T-helper 2 cell (primary cell): ENCODE measurements around the gene BMP5.

Experiments
- DNase-seq, 5 experiments: peaks; one replicate each; pipeline versions ENCODE4 v3.0.0 to v3.0.0-alpha.2; 2012 to 2022

The BMP5 gene

DNA sequence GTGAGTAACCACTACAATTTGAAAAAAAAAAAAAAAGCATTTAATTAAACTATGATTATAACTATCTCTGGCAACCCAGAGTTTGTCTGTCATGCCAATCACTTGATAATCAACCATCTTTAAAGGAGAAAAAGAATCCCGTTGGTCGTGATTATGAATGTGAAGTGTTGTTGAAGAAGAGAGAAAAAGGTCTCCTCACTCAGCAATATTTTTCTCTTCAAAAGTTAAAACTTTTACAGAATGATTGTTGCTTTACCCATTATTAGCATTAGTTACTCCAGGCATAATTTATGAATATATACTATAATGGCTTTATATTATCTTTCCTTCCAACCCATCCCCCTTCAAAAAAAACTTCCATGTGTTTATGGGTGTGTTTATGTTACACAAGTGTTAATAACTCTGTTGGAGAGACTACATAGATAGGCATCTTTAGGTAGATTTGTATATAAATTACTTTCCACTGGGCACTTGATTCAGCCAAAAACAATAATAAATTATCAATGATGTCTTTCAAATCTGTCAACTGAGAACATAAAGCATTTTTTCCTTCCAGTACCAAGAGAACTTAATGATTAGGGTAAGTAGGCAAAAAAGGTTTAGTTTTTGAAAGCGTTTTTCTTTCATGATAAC lies 5.1 kb downstream of the BMP5 start:
- no peak for DNase-seq

- no peak for DNase-seq
Observed at GRCh38 chr6:55869674-55870073, 5.7 kb downstream of the BMP5 start.

DNA sequence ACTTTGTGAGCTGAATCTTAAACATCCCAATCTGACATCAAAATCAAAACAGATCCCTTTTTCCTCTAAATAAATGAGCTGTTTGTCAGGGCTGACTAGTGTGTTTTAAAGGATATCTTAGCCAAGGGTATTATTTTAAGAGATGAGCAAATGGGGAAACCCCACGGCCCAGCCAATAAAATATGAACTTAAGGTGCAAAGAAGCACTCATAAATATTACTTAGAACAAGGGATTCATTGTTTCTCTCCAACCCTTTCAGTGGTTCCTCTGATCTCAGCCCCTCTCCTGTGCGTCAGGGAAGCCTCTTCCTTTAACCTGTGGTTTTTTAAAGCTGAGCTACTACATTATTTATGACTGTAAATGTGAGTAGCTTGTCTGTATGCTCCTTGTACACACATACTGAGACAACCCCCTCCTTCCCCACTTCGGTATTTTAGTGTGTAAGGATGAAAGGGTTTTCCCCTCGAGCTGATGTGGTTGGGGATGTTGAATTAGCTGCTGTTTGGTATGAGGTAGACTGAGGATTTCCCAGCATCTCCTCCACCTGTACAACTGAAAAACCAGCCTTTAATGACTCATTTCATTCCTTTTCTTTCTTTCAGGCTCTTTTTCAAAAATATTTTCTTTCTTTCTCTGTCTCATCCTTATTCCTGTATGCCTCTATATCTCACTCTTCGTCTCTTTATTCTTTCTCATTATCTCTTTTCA lies 6.5 kb downstream of the BMP5 start:
- DNase-seq: peak in 1 of 5 experiments; percentile 71

GRCh38 chr6:55868176-55868575 lies 7.2 kb downstream of the BMP5 start:
- DNase-seq: no peak

DNA sequence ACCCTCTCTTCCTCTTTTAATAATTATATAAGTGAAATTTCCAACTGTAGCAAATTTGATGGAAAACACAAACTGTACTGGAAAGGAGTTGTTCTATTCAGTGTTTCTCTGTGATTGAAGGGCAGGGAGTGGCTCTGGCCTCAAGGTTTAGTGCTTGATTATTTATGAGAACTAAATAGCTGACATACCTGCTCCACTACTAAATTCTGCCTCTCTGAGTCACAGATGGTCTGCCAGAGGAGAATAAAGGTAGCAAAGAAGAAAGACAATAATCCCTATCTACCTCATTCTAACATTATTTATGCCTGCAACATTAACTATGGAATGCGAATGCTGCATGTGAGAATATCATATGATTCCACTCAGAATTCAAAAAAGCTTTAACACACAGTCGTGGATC lies 9.3 kb downstream of the BMP5 start:
- no peak for DNase-seq

DNA sequence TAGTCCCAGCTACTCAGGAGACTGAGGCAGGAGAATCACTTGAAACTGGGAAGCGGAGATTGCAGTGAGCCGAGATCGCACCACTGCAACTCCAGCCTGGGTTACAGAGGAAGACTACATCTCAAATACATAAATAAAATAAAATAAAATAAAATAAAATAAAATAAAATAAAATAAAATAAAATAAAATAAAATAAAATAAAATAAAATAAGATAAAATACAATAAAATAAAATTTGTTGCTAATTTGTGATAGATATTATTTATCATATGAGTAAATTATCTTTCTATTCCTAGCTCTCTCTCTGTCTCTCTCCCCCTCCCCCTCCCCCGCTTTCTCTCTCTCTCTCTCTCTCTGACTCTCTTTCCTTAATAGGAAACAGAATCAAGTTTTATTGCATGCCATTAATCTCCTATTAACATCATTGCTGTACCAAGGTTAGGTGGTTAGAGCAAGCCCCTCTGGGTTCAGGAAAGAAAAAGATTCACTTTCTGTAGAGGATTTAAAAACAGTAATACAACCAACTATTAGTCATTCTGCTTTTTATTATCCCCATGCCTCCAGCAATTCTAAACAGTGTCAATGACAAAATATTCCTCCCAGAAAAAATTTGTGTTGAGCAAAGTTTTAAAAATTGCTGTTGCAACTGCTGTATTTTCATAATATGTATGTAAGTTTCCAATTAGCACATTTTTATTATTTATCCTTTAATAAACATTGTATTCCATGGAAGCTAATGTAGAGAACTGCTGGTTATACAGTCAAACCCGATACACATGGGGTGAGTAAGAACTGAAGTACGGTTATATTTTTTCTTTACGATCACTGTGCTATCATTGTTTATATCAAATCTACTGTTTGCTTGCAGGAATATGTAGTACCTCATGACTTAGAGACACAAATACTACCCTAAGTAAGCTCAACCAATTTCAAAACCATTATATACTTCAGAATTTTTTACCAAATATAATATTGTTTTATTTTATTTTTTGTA lies 22.1 kb downstream of the BMP5 start:
- no peak for DNase-seq

- no peak for DNase-seq
Observed at GRCh38 chr6:55841341-55841740, 34.0 kb downstream of the BMP5 start.

DNA sequence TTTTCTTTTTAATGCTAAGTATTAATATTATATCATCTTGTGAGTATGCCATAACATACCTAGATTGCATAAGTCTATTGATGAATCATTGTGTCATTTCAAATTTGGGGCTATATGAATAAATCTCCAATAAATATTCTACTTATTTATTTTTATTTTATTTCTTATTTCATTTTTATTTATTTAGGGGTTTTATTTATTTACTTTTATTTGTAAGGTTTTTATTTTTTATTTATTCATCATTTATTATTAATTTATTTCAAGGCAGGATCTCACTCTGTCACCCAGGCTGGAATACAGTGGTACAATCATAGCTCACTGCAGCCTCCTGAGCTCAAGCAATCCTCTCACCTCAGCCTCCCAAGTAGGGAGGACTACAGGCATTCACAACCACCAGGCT lies 36.3 kb downstream of the BMP5 start:
- no peak for DNase-seq

GRCh38 chr6:55836945-55837344 lies 38.4 kb downstream of the BMP5 start:
- DNase-seq: no peak

DNA sequence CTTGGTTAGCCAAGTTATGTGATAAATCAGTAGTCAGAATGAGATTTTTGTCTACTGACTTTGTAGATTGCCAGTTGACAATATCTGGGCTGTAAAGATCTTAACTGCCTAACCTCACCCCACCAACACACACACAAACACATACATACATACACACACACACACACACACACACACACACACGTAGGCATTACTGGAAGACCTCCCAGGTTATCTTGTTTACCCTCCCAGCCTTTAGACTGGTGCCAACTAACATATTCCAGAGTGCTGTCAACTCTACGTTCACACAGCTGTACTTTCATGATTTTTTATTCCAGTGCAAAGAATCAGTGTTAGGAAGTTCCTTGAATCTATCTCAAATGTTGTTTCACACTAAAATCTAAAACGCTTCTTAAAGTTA lies 38.9 kb downstream of the BMP5 start:
- DNase-seq: no peak

DNA sequence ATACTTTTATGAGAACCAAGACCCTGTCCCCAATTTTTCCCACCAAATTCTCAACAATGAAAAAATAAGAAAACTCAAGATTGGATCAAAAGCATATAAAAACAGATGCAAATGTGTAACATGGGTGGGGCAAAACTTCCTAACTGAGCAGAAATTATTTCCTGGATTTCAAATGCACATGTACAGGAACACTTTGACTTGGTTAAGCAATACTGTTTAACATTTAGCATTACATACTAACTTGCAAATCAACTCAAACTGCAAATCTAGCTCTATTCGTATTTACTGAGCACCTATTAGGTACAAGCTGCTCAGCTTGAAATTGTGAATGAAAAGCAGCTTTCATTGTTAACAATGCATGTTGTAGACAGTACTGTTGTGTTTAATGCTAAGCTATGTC lies 40.2 kb downstream of the BMP5 start:
- no peak for DNase-seq

GRCh38 chr6:55833284-55833683 lies 42.1 kb downstream of the BMP5 start:
- DNase-seq: no peak

DNA sequence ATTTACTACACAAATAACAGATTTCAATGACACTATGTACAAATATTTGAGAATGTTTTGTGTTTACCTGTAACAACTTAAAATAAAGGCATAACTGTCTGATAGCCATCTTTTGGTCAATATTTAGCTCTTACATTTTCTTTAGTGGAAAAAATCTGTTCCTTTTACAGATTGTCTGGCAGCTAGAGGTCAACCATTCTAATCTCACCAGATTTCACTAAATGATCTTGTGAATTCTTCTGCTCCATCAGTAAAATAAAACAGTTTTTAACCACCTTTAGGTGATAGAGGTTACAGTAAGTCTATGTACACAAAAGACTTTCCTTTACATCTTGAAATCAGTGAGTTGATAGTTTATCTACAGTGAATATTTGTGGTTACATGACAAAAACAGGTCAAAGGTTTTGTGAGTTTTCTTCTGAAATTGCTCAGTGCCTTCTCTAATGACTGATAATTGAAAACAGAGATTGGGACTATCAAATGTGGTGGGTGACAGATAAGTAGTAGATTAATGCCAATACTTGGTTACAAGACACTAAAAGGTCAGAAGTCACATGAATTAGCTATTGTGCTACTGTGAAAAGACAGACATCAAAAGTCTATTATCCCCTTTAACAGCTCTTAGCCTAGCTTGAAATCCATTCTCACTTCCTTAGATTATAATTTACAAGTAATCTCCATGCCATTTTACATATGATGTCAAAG lies 47.4 kb downstream of the BMP5 start:
- DNase-seq: no peak

GRCh38 chr6:55826941-55827340 lies 48.4 kb downstream of the BMP5 start:
- no peak for DNase-seq

DNA sequence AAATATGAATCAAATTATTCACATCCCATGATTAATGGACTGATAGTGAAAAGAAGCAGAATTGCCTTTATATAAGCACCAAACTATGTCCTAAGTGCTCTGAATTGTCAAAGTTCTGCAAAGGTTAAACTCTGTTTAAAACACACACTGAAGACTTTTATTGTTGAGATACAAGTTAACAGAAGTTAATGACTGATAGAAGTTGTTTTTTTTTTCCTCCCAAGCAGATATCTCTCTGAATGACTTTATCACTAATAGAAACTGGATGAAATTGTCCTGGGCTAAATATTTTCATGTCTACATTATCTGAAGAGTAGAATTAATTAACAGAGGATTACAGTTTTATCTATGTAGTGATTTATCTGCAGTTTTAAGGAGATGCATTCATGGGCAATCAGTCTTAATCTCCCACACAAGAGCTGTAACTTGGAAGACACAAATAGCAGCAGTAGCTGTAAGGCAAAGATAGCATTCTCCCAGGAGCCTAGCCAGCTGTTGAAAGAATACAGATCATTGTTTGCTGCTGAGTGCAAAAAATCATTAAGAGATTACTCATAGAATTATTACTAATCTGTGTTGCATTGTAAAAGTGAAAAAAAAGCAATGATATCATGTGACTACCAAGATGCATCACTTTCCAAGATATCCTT lies 49.9 kb downstream of the BMP5 start:
- no peak for DNase-seq

DNA sequence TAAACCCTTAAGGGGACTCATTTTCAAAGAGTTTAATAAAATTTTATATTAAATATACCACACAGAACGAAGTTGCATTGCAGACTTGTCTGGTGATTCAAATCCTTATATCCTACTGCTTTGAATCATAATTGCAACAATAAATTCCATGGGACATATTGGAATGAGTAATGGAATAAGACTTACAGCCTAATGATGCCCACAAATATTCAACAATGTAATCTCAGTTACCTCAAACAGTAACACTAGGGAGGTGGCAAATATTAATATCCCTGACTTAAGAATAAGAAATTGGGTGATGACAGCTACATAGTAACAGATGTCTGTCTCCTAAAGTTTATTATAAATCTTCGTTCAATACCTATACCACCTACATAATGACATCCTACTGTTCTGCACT lies 52.6 kb downstream of the BMP5 start:
- DNase-seq: no peak

- no peak for DNase-seq
Observed at GRCh38 chr6:55822005-55822404, 53.4 kb downstream of the BMP5 start.

GRCh38 chr6:55820696-55821095 lies 54.7 kb downstream of the BMP5 start:
- DNase-seq: no peak

DNA sequence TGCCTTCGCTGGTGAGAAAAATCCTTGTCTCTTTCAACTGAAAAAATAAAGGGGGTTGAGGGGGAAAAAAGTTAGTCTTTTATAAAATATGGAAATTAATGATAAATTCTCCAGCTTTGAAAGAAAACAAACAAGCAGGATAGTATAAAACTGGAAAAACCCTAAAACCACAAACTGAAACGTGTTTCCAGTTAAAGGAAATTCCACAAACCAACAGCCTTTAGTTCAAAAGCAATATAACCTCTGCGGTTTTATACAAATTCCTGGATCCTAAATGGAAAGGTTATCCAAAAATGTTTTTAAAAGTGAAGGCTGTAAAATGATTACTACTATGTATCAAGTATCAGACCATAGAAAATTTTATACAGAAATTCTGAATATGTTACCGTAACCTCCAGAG lies 55.6 kb downstream of the BMP5 start:
- DNase-seq: no peak

- no peak for DNase-seq
Observed at GRCh38 chr6:55818482-55818881, 56.9 kb downstream of the BMP5 start.

GRCh38 chr6:55812509-55812908 lies 62.9 kb downstream of the BMP5 start:
- DNase-seq: no peak

DNA sequence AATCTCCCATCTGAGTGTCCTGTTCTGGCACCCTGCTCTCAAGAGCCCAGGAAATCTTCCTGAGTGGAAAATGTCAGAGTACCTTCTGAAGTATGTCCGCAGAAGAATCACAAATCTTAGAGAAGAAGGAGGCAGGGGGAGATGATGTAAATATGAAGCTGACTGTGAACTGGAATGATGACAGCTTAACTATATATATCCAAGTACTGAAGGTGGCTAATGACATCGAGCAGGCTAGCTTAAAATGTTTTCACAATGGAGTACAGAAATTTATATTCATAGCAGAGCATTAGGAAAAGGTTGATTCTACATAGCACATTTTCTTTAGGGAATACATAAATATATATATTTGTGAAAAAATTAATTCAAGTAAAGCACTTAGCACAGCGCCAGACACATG lies 64.3 kb downstream of the BMP5 start:
- DNase-seq: no peak
